Erythroblast (primary cell): ENCODE results near the gene NXN.

Source experiments
- GATA1 ChIP-seq: IDR thresholded peaks from 2 replicates; pipeline ENCODE4 v1.6.1; 2011; ENCODE audit warnings: low read depth, mild to moderate bottlenecking, control low read depth, low read length, moderate library complexity
- POLR2A ChIP-seq: IDR thresholded peaks from 2 replicates; pipeline ENCODE4 v1.6.1; 2011; ENCODE audit warnings: mild to moderate bottlenecking, low read length

DNA sequence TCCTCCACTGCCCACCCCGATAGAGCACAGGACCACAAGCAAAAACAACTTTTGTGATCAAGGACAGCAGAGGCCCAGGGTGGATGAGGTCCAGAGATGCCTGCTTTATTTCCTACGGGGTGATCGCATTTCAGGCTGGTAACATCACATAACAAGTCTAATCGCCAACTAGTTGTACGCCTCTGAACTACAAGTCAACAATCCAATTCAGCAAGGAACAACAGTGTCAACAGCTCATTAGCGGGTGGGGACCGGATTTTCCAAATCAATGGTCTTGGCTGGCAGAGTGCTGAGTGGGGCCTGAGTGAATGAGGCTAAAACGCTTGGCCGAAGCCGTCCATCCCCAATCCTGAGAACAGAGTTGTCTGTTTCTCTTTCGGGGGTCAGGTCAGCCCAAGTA lies 180.3 kb downstream of the NXN start:
- no peak for TF ChIP-seq POLR2A
- no peak for TF ChIP-seq GATA1
